Activated T-cell treated with anti-CD3 and anti-CD28 coated beads for 4 hours (primary cell): Measurements from ENCODE around the gene MICALL2.

Experiments used
- DNase-seq: peaks from one replicate; pipeline ENCODE4 v3.0.0-alpha.2; 2020

MICALL2 gene

DNA sequence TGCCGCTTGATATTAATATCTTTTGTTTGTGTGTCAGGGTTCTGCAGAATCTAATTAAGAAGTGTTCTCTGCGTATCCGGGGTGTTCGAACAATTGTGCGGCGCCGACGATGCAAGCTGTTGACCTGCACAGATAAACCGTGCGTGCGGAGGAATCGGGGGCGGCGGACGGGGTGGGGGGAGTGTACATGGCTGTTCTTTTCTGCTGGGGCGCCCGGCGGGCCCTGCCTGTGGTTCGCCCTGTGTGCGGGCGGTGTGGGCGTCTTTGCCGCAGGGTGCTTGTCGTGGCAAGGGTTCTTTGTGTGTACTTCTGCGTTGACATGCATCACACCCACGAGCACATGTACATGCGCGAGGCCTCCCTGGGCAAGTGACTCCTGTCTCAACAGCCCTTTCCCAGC, 47.9 kb downstream of the MICALL2 start:
- no peak for DNase-seq

DNA sequence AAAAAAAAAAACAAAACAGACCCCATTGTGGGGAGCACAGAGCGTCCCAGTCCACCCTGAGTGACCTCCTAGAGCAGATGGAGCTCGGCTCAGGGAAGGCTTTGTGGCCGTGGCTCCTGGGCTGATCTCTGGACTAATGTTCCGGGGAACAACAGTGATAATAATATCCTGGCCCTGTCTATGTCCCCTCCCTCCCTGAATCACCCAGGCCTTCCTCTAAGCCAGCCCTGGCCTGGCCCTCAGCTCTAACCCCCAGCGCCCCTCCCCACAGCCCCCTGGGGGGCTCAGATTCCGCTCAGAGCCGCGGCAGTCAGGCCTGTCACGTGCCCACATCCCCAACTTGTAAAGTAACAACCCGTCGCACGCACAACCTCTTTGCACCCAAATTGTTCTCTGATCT, 48.3 kb downstream of the MICALL2 start:
- no peak for DNase-seq

DNA sequence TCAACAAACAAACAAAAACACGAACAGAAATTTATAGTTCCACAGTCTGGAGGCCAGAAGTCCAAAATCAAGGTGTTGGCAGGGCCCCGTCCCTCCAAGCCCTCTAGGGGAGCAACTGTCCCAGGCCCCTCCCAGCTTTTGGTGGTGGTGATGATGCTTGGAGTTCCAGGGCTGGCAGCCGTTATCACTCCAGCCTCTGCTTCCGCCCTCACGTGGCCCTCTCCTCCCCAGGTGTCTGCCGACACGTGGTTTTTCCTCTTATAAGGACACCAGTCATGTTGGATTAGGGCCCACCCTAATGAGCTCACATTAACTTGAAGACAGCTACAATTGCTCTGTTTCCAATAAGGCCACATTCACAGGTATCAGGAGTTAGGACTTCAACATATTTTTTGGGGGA, 49.7 kb downstream of the MICALL2 start:
- no peak for DNase-seq

DNA sequence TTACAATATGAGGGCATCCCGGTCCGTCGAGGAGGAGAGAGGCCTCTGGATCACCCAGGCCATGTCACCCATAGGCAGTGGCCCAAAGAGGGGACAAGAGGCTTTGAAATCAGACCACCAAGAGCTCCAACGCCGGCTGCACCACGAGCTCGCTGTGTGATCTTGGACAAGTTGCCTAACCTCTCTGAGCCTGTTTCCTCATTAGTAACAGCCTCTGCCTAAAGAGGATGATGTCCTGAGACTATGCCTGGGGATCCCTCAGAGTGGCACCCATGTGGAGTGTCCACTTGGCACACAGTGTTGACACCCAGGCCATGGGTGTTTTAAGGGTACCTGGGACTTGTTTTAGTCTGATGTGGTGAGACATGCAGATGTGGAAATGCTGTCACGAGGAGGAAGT, 50.8 kb downstream of the MICALL2 start:
- no peak for DNase-seq

DNA sequence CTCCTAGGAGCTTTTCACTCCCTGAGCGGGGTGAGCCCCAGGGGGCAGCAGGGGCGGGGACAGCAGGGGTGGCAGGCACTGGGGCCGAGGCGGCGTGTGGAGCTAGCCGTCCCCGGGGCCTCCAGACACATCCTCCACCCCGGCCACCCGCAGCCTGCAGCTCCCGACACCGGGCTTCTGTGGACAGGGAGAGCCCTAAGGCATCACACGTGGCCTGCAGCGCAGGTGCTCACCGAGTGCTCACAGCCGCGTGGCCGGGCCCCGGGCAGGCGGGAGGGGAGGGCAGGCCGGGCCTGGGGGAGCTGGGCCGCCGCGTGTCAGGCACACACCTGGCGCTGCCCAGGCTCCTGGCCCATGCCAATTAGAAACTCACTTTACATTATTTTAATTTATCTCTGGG, 51.4 kb downstream of the MICALL2 start:
- DNase-seq, result no peak

DNA sequence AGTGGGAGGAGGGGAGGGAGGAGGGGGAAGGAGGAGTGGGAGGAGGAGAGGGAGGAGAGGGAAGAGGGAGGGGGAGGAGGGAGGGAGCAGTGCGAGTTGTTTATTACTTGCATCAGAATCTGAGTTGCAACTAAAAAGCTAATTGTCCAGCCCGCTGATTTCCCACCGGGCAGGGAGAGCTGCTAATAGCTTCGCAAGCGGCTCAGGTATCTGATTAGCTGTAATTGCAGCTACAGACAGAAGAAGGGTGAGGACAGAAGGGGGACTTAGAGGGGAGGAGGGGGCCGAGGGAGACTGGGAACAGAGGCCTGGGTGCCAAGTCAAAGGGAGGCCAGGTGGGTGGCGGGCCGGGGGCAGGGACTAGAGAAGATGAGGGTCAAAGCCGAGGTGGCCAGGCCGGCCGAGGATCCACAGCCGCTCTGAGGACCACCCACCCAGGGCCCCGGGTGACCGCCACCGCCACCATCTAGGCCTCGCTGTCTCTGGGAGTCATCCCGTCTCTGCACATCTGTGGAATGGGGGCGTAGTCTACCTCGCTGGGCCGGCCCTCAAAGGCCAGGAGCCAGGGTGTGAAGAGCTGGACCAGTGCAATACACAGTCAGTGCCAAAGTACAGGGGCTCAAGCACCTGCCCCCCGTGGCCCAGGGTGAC, 54.2 kb downstream of the MICALL2 start:
- DNase-seq, result no peak

DNA sequence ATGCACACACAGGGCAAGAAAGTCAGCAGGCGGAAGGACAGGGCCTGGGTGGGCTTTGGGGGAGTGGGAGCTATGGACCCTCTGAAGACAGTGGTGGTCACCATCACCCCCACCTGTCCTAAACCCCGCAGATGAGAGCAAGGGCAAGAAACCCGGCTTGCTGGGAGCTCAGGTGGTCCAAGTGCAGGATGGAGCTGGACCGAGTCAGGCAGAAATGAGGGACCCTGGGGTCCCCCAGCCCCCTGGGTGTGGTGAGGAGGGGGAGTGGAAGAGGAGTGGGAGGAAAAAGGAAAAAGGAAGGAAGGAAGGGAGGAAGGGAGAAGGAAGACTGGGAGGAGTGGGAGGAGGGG, 54.8 kb downstream of the MICALL2 start:
- no peak for DNase-seq

DNA sequence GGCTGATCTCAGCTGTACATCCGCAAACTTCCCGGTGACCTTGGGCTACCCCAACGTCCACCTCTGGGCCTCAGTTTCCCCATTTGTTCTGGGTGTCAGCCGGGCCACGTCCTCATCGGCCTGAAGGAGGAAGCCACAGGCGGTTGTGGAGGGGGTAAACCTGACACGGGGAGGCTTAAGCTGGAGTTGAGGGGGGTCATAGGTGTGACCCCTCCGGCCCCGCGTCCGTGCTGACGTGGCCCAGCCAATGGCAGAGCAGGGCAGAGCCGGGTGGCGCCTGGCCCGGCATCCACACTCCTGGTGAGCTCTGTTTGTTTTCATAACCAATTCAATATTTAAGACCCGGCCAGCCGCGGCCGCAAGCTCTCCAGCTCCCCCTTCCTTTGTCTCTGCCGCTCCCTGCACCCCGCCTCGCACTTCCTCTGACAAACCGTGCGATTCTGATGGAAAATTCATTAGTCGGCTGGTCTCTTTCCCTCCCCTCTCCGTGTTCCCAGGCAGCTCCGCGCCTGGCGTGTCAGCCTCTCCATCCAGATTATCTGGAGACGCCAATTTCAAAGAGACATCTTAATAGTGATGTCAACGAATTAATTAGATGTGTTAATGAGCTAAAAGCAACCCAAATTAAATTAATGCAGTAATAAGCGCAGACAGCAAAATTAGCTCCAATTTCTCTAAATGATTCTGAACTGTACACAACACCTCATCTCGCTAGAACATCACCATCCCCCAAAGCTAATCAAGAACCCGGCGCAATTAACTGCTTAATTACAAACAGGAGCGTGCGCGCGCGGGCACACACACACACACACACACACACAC, 55.4 kb downstream of the MICALL2 start:
- DNase-seq, result no peak

DNA sequence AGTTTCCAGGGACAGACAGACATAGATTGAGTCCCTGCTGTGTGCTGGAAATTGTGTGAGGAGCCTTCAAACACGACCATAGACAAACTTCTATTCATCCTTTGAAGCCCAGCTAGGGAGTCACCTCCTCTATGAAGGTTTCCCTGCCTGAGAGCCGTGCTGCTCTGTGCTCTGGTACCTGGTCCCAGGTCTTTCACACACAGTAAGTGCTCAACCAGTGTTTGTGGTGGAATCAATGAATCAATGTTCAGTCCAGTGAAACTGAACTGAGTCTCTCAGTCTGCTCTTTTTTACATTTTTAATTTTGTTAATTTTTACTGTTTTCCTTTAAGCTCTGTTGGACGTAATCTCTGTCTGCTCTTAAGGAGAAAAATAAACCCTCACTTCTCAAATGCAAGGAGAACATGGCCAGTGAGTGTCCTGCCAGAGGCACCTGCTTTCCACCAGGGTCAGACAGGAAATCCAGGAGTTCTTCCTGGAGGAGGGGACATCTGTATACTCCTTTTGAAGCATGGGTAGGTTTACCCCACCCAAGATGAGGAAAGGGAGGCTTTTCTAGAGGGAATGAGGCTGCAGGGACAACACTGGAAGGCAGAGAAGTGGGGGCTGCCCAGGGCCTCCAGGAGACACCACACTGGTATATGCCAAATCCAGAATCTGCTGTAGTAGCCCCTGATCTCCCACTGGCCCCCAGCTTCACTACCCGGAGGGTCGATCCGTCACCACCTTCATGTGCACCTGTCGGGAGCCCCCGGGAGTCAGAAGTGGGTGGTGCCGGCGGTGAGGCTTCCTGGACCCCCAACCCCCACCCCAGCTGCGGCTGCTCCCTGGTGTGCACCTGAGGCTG, 56.3 kb downstream of the MICALL2 start:
- no peak for DNase-seq

DNA sequence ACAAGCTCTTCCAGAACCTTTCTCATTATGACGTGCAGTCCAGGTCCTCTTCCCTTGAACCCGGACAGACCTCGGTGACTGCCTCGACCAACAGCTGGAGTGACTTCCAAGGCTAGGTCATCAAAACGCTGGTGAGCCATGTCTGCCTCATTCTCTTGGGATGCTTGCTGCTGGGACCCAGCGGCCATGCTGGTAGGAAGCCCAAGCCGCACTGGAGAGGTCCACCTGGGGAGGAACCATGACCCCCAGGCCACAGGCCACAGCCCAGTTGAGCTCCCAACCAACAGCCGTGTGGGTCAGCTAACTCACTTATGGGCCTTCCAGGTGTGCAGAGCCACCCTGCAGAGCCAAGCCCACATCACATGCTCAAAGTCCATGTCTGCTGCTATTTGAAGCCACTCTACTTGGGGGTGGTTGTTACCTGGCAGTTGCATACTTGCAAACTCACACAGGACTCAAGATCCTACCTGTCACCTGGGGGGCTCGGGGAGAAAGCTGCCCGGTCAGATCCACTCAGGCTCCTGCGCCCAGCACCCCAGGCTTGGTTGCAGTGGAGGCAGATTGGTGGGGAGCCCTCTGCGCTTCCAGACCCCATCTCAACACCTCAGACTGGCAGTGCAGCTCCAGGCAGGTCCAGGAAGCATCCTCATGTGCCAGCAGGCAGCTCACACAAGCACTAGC, 57.0 kb downstream of the MICALL2 start:
- no peak for DNase-seq

DNA sequence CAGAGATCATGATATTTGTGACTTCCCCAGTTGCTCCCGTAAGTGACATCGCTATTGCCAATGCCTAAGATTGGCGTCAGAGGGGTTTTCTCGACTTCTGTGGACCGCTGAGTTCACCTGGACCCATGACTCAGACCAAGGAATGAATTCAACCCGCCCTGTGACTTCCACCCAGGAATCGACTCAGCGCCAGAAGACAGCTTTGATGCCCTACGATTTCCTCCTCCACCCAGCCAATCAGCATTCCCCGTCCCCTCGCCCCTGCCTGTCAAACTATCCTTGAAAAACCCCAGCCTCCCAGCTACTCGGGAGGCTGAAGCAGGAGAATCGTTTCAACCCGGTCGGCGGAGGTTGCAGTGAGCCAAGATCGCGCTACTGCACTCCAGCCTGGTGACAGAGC, 58.3 kb downstream of the MICALL2 start:
- DNase-seq, result no peak

DNA sequence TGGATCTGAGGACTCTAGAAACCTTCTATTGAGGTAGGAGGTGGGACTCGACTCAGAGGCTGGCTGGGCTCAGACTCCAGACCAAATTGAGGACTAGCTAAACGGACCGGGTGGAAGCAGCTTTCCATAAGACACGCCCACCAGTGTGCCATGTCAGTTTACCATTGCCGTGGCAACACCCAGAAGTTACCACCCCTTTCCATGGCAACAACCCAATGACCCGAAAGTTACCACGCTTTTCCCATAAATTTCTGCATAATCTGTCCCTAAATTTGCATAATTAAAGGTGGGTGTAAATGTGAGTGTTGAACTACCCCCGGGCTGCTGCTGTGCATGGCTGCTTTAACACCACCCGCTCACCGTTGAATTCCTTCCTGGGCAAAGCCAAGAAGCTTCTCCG, 58.9 kb downstream of the MICALL2 start:
- no peak for DNase-seq

DNA sequence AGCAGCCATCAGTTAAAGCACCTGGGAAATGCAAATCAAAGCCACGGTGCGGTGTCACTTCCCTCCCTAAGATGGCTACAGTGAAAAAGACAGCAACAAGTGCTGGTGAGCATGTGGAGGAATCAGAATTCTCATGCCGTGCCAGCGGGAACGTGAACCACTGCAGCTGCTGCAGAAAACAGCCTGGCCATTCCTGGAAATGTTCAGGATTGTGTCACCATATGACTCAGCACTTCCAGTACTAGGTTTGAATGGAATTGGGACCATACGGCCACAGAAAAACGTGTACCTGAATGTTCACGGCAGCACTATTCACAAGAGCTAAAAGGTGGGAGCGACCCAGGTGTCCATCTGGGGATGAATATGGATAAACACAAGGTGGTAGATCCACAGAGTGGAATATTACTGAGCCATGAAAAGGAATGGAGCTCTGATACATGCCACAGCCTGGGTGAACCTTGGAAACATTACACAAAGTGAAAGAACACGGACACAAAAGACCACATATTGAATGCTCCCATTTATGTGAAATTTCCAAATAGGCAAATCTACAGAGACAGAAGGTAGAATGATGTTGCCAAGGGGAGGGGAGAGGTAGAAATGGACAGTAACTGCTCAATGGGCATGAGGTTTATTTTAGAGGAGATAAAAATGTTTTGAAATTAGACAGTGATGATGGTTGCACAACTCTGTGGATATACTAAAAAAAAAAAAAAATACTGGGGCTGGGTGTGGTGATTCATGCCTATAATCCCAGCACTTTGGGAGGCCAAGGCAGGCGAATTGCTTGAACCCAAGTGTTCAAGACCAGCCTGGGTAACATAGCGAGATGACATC, 61.6 kb downstream of the MICALL2 start:
- DNase-seq, result no peak

DNA sequence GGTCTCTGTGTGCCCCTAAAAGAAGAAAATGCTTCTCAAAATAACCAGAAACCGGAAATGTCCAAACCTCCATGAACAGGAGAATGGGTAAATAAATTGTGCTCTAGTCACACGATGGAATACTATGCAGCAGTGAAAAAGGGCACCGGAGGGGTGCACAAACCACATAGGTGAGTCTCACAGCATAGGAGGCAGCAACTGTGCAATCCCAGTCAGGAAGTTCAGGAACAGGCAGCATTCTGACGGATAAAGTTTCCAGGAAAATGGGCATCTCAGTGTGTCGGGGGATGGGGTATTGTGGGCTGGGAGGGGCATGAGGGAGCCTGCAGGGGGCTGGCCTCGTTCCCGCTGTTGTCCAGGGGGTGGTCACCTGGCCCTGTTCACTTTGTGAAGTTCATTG, 63.1 kb downstream of the MICALL2 start:
- DNase-seq, result no peak

DNA sequence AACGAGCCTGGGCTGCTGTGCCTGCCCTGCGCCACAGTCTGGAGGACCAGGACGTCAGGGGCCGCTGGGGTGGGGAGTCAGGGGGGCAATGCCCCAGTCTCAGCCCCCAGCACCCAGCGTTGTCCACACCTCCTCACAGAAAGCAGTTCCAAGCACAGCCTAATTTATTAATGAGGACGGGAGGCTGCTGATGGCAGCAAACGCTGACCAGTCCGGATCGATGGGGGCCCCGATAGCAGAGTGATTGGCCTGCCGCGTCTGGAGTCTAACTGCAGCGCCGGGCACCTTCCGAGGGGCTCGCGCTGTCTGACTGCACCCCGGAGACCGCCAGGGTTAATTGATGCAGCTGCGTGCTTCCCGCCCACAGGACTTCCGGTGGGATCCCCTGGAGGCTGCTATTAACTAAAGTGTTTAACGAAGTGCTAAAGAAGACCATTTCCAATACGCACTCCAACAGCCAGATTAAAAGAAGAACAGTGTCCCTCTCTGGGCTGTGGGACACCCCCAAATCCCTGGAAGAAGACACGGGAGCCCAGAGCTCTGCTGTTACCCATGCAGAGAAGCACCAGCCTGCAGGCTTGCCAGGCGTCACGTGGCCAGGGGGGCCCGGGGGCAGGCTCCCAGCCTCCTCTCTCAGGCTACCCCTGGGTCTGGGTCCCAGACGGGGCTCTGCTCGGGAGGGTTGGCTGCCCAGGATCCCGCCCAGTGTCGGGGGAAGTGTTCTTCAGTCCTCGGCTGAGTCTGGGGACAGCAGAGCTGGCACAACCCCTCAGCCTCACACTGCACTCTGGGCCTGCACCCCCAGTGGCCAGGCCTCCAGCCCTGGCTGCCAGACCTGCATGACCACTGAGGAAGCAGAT, 63.8 kb downstream of the MICALL2 start:
- no peak for DNase-seq

DNA sequence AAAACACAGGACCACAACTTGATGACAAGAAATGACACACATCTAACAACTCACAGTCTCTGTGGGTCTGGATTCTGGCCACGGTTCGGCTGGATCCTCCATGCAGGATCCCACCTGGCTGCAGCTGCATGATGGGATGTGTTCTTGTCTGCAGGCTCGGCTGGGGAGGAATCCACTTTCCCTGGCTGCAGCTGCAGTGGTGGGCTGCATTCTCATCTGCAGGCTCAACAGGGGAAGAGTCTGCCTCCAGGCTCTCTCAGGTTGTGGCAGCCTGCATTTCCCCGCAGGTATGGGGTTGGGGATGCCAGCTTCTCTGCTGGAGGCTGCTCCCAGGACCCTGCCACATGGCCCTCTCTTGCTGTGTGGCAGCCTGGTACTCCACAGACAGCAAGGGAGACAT, 64.9 kb downstream of the MICALL2 start:
- DNase-seq, result no peak

DNA sequence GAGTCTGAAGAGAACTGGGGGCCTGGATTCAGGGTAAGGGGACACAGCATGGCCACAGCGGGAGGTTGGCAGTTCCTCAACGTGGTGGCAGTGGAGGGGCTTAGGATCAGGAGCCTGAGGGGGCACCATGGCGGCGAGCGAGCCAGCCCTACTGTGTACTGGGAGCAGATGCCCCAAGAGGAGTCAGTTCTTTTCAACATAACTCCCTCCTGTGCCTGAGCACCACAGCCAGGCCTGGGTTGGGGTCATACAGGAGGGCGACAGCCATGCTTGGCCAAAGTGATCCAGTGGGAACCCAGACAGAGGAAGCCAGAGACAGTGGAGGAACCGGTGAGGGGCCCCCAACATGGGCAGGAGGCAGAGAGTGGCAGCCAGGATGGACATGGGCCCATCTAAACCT, 65.8 kb downstream of the MICALL2 start:
- no peak for DNase-seq

DNA sequence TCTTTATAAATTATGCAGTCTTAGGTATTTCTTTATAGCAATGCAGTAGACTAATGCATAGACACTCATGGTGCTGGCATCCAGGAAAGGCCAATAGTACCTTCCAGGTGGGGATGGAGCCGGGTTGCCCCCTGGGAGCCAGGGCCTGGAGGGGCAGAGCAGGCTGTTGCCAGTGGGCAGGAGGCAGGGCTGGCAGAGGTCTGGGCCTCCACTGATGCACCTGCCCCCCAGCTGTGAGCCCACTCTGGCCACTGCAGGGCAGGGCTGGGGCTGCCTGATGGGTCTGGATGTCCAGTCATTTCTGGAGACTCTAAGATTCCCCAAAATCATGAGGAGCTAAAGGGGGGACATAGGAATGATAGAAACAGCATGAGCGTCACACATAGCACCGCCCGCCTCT, 66.7 kb downstream of the MICALL2 start:
- no peak for DNase-seq

DNA sequence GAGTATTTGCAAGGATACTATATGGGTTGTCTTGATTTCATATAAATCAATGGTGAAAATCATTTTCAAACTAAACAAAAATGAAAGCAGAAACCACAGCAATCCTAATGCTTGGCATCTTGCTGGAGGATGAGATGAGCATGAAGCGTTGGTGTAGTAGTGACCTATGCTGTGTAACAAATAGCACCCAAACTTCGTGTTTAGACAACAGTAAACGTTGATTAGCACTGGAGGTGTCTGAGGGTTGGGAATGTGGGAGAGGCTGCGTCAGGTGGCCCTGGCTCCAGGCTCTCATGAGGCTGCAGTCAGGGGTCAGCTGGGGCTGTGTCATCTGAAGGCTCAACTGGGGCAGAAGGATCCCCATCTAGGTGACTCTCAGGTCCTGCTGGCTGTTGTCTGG, 67.8 kb downstream of the MICALL2 start:
- no peak for DNase-seq

DNA sequence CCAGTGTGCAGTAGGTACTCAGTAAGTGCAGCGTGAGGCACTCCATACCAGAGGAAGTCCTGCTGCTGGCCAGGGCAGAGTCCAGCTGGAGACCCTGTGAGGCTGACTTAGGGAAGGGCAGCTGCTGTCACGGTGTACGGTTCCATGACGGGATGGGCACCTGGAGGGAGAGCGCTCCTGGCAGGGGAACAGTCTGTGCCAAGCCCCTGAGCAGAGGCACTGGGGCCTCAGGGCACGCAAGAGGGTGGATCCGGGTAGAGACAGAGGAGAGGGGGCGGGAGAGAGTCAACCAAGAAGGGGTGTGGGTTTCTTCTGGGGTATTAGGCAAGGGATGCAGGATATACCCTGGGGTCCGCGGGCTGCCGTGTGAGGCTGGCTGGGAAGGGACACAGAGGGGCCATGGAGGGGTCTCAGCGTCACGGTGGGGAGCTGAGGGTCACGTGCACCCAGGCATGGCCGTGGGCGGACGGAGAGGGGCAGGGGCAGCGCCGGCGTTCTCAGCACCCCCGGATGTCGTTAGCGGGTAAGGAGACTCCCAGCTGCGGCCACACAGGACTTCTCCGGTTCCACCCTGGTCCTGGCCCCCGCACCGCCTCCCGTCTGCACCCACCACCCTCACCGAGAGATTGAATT, 70.5 kb downstream of the MICALL2 start:
- no peak for DNase-seq
